HCT116 (cell line): ENCODE measurements around the gene HPS5. TPM values are rescaled to one million over a fixed set of nuclear protein-coding genes. Genes with fewer than 3 reads are reported as not detected.

Experiments
- ATAC-seq: fragments of 200-7000 bp; cut with Tn5 transposase; 2 replicates; pipeline ENCODE4 v1.9.1; 2020; ENCODE audit warnings: mild to moderate bottlenecking, moderate library complexity
- BruUV-seq: library from RNA; stranded (reverse); fragments of 400-500 nt; replicated peaks from 2 replicates; lab custom pipeline; 2021; lab: Mats Ljungman, UMichigan
- CTCF ChIA-PET: fragments of 300-600 bp; sonication (Branson Sonifier 250); formaldehyde crosslinking; loops from one replicate; lab custom pipeline; 2021; ENCODE audit warnings: antibody characterized with exemption; lab: Charles Lee
- POLR2A ChIA-PET: fragments of 300-600, 350-600 bp; sonication (Branson Sonifier 250); formaldehyde crosslinking; loops from one replicate; lab custom pipeline; 2021; ENCODE audit warnings: antibody characterized with exemption; lab: Charles Lee
- RAD21 ChIA-PET, 2 experiments: fragments of 300-600 bp; sonication (Branson Sonifier 250); formaldehyde crosslinking; loops; one replicate each; lab custom pipeline; 2023; ENCODE audit warnings: low total read pairs in 2 of 2; ENCODE audit not compliant: uncharacterized antibody in 2 of 2, unreplicated experiment in 2 of 2, low non-redundant PET in 1 of 2; lab: Charles Lee
- DNase-seq: peaks from one replicate; pipeline ENCODE4 v3.0.0-alpha.2; 2010; ENCODE audit warnings: low read depth, low spot score
- H2AFZ ChIP-seq: fragments of 200-600 bp; shearing (Covaris generic), sonication (generic); 2 replicates; pipeline ENCODE4 v1.6.1; 2017; ENCODE audit warnings: low read depth, mixed run types, mixed read lengths, antibody characterized with exemption, low read length; ENCODE audit not compliant: poor library complexity, severe bottlenecking
- H3K27ac ChIP-seq: 2 replicates; pipeline ENCODE4 v1.5.1; 2012; ENCODE audit warnings: low read depth, low read length
- H3K27me3 ChIP-seq: fragments of 200-600 bp; sonication (generic); 2 replicates; pipeline ENCODE4 v1.6.1; 2016; ENCODE audit warnings: mixed run types, low read length, mixed read lengths; ENCODE audit not compliant: insufficient read depth
- H3K36me3 ChIP-seq, 2 experiments: fragments of 200-500 bp in 1 of 2; fragments of 200-600 bp in 1 of 2; sonication (Bioruptor generic) in 1 of 2; sonication (generic) in 1 of 2; 2 replicates each; pipeline versions ENCODE4 v1.5.1 to v1.6.1; 2014 to 2016; ENCODE audit warnings: low read length in 2 of 2, inconsistent platforms in 1 of 2, mixed read lengths in 1 of 2, mixed run types in 1 of 2; ENCODE audit not compliant: insufficient read depth in 2 of 2, control insufficient read depth in 1 of 2
- H3K4me1 ChIP-seq, 2 experiments: fragments of 200-600 bp in 1 of 2; sonication (generic) in 1 of 2; 2 replicates each; pipeline versions ENCODE4 v1.5.1 to v1.6.1; 2012 to 2017; ENCODE audit warnings: low read length in 2 of 2, inconsistent platforms in 1 of 2, mild to moderate bottlenecking in 1 of 2, mixed read lengths in 1 of 2, mixed run types in 1 of 2, moderate library complexity in 1 of 2; ENCODE audit not compliant: insufficient read depth in 2 of 2, control insufficient read depth in 1 of 2
- H3K4me2 ChIP-seq: fragments of 200-600 bp; sonication (generic); 2 replicates; pipeline ENCODE4 v1.6.1; 2017; ENCODE audit warnings: mixed run types, low read length, mixed read lengths
- H3K4me3 ChIP-seq, 2 experiments: fragments of 200-600 bp in 1 of 2; sonication (generic) in 1 of 2; replicated peaks in 1 of 2; 2 replicates each; pipeline ENCODE4 v1.5.1; 2011 to 2016; ENCODE audit warnings: low read length in 2 of 2, control low read depth in 1 of 2, low read depth in 1 of 2, mild to moderate bottlenecking in 1 of 2, mixed read lengths in 1 of 2, mixed run types in 1 of 2
- H3K79me2 ChIP-seq: fragments of 200-600 bp; sonication (generic); 2 replicates; pipeline ENCODE4 v1.6.1; 2017; ENCODE audit warnings: mild to moderate bottlenecking, mixed run types, low read length, moderate library complexity, mixed read lengths; ENCODE audit not compliant: insufficient read depth
- H3K9ac ChIP-seq: fragments of 200-600 bp; sonication (generic); 2 replicates; pipeline ENCODE4 v1.6.1; 2016; ENCODE audit warnings: low read length, mixed read lengths
- H3K9me2 ChIP-seq: fragments of 200-600 bp; sonication (generic), shearing (Covaris generic); 2 replicates; pipeline ENCODE4 v1.6.1; 2017; ENCODE audit warnings: mixed run types, mild to moderate bottlenecking, moderate library complexity; ENCODE audit not compliant: insufficient read depth
- H3K9me3 ChIP-seq, 2 experiments: fragments of 200-500 bp in 1 of 2; fragments of 200-600 bp in 1 of 2; sonication (Bioruptor generic) in 1 of 2; sonication (generic) in 1 of 2; 2 replicates each; pipeline ENCODE4 v1.6.1; 2014 to 2017; ENCODE audit warnings: low read length in 2 of 2, mixed read lengths in 2 of 2, inconsistent platforms in 1 of 2, low read depth in 1 of 2, mild to moderate bottlenecking in 1 of 2, mixed run types in 1 of 2, moderate library complexity in 1 of 2; ENCODE audit not compliant: control insufficient read depth in 1 of 2, insufficient read depth in 1 of 2
- H4K20me1 ChIP-seq: fragments of 200-600 bp; sonication (generic), shearing (Covaris generic); 2 replicates; pipeline ENCODE4 v1.6.1; 2017; ENCODE audit warnings: mixed run types, mild to moderate bottlenecking, moderate library complexity; ENCODE audit not compliant: insufficient read depth
- CBX3 ChIP-seq: IDR thresholded peaks from 2 replicates; pipeline ENCODE4 v1.6.1; 2012; ENCODE audit warnings: low read depth
- EGR1 ChIP-seq: IDR thresholded peaks from 2 replicates; pipeline ENCODE4 v1.6.1; 2012; ENCODE audit warnings: low read depth
- ELF1 ChIP-seq: IDR thresholded peaks from 2 replicates; pipeline ENCODE4 v1.6.1; 2012; ENCODE audit warnings: low read depth, borderline replicate concordance
- FOSL1 ChIP-seq: IDR thresholded peaks from 2 replicates; pipeline ENCODE4 v1.6.1; 2012; ENCODE audit warnings: low read depth
- POLR2AphosphoS5 ChIP-seq: IDR thresholded peaks from 2 replicates; pipeline ENCODE4 v1.6.1; 2011; ENCODE audit warnings: mild to moderate bottlenecking, low read depth, low read length, moderate library complexity
- RAD21 ChIP-seq: IDR thresholded peaks from 2 replicates; pipeline ENCODE4 v1.6.1; 2012; ENCODE audit warnings: low read depth, mild to moderate bottlenecking
- SRF ChIP-seq: IDR thresholded peaks from 2 replicates; pipeline ENCODE4 v1.6.1; 2012; ENCODE audit warnings: low read depth
- TCF7L2 ChIP-seq: IDR thresholded peaks from 2 replicates; pipeline ENCODE4 v1.7.0; 2011; ENCODE audit warnings: borderline replicate concordance, inconsistent platforms; ENCODE audit not compliant: insufficient read depth, insufficient read length; ENCODE audit errors: extremely low read depth
- YY1 ChIP-seq: IDR thresholded peaks from 2 replicates; pipeline ENCODE4 v1.6.1; 2011; ENCODE audit warnings: low read length, low read depth, moderate library complexity, mild to moderate bottlenecking; ENCODE audit not compliant: insufficient replicate concordance; ENCODE audit errors: extremely low read depth
- ZFX ChIP-seq: fragments of 450-650 bp; IDR thresholded peaks from 2 replicates; pipeline ENCODE4 v1.6.1; 2017
- intact Hi-C: fragments of 100-400 bp; cut with micrococcal nuclease; formaldehyde crosslinking; loops from 2 replicates; pipeline ENCODE4 v1.10.0; 2022
- total RNA-seq: library from RNA; stranded (reverse); gene quantifications from one replicate; pipeline ENCODE4 v1.2.1, GENCODE V29; 2021; ENCODE audit not compliant: unreplicated experiment
- TF ChIP-seq, protein P1 (sequence below): IDR thresholded peaks from 2 replicates; pipeline ENCODE4 v1.6.1; 2012
- TF ChIP-seq, protein P2 (sequence below): IDR thresholded peaks from 2 replicates; pipeline ENCODE4 v1.6.1; 2012
- TF ChIP-seq, protein P3 (sequence below), 3 experiments: fragments of 200-600 bp in 1 of 3; sonication (generic) in 1 of 3; IDR thresholded peaks in 2 of 3; conservative IDR thresholded peaks in 1 of 3; 2 replicates each; pipeline ENCODE4 v1.5.1; 2012 to 2017; ENCODE audit warnings: low read depth in 2 of 3, low read length in 2 of 3, antibody characterized with exemption in 1 of 3, borderline replicate concordance in 1 of 3, control low read depth in 1 of 3, mild to moderate bottlenecking in 1 of 3, mixed read lengths in 1 of 3, mixed run types in 1 of 3, moderate library complexity in 1 of 3; ENCODE audit not compliant: insufficient read depth in 1 of 3

Gene HPS5
- total RNA-seq, 1 experiment from 2014 or later, result 19.6 TPM

DNA sequence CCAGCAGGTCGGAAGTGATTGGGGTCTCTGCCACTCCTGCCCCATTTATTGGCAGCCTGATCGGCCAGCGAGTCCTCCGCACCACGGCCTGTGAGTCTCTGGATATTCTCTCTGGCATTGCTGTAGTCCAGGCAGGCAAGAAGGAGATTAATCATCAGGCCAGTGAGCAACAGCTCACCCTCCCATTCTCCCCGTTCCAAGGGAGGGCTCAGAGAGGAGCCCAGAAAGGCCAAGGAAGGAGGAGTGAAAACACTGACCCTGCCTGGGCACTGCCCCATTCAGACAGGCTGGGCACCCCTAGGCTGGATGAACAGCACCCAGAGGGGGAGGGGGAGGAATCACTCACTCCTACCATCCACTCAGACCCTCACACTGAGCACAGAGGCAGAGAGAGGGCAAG is 76.5 kb downstream of the HPS5 start (continued):
- TF ChIP-seq SRF (no peak), FOSL1 (no peak)

DNA sequence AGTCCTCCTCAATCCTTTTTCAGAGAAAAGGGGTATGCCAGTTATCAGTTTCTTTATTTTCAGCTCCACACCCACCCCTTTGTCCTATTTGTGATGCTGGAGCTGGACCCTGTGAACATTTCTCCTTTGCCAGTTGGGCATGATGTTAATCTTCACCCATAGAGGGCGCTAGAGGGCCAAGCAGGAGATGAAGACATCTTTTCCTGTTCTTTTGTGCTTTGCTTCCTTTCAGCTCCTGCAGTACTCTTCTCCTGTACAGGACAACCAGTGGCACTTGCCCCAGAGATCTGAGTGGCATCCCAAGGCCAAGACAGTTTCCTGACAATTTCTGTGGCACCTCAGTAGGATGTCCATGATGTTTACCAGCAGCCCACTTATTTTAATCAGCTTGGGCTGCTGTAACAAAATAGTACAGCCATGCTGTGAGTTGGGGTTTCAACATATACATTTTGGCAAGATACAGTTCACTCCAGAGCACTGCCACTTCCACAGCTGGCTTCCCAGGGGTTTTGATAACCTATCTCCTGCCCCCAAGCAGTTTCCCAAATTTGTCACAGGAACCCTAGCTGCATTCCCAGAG is 78.1 kb downstream of the HPS5 start:
- H3K27me3 ChIP-seq, result no peaks in the 10 kb centered on the region
- DNase-seq, result peak; percentile 63
- no peaks in the 10 kb centered on the region for H4K20me1 ChIP-seq
- peak overlapping the region; percentile 70 for H2AFZ ChIP-seq
- no peaks in the 10 kb centered on the region for H3K9me3 ChIP-seq
- POLR2A ChIA-PET, result interaction anchor here (0.5 kb wide), 1 partner anchor 976 kb away, joined by 3 read pairs; no protein-coding TSS in a partner anchor
- BruUV-seq, result no TSS peak
- intact Hi-C loops, result loop anchor here (2.0 kb wide), 2 partner anchors 279 to 493 kb away; no protein-coding TSS in a partner anchor
- H3K9ac ChIP-seq, result no peak overlapping the region
- H3K36me3 ChIP-seq, result no peaks in the 10 kb centered on the region
- H3K4me3 ChIP-seq, result no peak overlapping the region
- H3K4me1 ChIP-seq, result no peaks in the 10 kb centered on the region; a peak in 1 of 4 replicates
- no peaks in the 10 kb centered on the region for H3K9me2 ChIP-seq
- no peak overlapping the region for H3K27ac ChIP-seq
- RAD21 ChIA-PET, result no interaction called here
- CTCF ChIA-PET, result interaction anchor here (0.6 to 2.1 kb wide), 36 partner anchors 9 to 818 kb away, joined by 3 to 22 read pairs (median 4); partner anchors contain the start of gene TSG101
- H3K79me2 ChIP-seq, result no peaks in the 10 kb centered on the region
- TF ChIP-seq CBX3 (0 out of 2 replicates have a peak, but pooled peaks have one; percentile 25), ZFX (no peak), POLR2AphosphoS5 (no peak), EGR1 (no peak), YY1 (no peak), ELF1 (no peak), RAD21 (peak; percentile 85), TCF7L2 (no peak)
- TF ChIP-seq, protein P1, sequence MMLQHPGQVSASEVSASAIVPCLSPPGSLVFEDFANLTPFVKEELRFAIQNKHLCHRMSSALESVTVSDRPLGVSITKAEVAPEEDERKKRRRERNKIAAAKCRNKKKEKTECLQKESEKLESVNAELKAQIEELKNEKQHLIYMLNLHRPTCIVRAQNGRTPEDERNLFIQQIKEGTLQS, result no peak
- TF ChIP-seq, protein P2, sequence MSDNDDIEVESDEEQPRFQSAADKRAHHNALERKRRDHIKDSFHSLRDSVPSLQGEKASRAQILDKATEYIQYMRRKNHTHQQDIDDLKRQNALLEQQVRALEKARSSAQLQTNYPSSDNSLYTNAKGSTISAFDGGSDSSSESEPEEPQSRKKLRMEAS, result no peak
- TF ChIP-seq, protein P3, sequence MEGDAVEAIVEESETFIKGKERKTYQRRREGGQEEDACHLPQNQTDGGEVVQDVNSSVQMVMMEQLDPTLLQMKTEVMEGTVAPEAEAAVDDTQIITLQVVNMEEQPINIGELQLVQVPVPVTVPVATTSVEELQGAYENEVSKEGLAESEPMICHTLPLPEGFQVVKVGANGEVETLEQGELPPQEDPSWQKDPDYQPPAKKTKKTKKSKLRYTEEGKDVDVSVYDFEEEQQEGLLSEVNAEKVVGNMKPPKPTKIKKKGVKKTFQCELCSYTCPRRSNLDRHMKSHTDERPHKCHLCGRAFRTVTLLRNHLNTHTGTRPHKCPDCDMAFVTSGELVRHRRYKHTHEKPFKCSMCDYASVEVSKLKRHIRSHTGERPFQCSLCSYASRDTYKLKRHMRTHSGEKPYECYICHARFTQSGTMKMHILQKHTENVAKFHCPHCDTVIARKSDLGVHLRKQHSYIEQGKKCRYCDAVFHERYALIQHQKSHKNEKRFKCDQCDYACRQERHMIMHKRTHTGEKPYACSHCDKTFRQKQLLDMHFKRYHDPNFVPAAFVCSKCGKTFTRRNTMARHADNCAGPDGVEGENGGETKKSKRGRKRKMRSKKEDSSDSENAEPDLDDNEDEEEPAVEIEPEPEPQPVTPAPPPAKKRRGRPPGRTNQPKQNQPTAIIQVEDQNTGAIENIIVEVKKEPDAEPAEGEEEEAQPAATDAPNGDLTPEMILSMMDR (IDR thresholded peaks at IDR 0.05 in 2 of 3, conservative IDR thresholded peaks at IDR 0.05 in 1 of 3; ENCODE audit: borderline replicate concordance in 1 of 3, insufficient read depth in 1 of 3, low read depth in 2 of 3, low read length in 2 of 3), result peak; percentile 65 to 94 (median 80); a peak in 5 of 6 replicates
- H3K4me2 ChIP-seq, result no peak overlapping the region
- ATAC-seq, result peak; percentile 87
